ENCODE measurements around the gene GLRX3.
"Not testable (repeated sequence)": the region's sequence is repeated elsewhere in the genome, so short reads cannot be mapped to it uniquely, and the experiment has no call there.

- TF ChIP-seq, protein P1, sequence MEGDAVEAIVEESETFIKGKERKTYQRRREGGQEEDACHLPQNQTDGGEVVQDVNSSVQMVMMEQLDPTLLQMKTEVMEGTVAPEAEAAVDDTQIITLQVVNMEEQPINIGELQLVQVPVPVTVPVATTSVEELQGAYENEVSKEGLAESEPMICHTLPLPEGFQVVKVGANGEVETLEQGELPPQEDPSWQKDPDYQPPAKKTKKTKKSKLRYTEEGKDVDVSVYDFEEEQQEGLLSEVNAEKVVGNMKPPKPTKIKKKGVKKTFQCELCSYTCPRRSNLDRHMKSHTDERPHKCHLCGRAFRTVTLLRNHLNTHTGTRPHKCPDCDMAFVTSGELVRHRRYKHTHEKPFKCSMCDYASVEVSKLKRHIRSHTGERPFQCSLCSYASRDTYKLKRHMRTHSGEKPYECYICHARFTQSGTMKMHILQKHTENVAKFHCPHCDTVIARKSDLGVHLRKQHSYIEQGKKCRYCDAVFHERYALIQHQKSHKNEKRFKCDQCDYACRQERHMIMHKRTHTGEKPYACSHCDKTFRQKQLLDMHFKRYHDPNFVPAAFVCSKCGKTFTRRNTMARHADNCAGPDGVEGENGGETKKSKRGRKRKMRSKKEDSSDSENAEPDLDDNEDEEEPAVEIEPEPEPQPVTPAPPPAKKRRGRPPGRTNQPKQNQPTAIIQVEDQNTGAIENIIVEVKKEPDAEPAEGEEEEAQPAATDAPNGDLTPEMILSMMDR (IDR thresholded peaks at IDR 0.05): not testable (repeated sequence)
- TF ChIP-seq POLR2A (IDR thresholded peaks at IDR 0.05): not testable (repeated sequence)
Measured at GRCh38 chr10:130202150-130202549, 66.0 kb downstream of the GLRX3 start.
